GM23248 (cell line): ENCODE results near the gene TNRC6B. TPM values are rescaled to one million over a fixed set of nuclear protein-coding genes. Genes with fewer than 3 reads are reported as not detected.

Experiments used
- DNase-seq: peaks from one replicate; pipeline ENCODE4 v3.0.0-alpha.2; 2015
- H2AFZ ChIP-seq: fragments of 200-600 bp; sonication (generic); 2 replicates; pipeline ENCODE4 v1.6.1; 2016; ENCODE audit warnings: antibody characterized with exemption
- H3F3A ChIP-seq: fragments of 200-600 bp; sonication (generic); 2 replicates; pipeline ENCODE4 v1.6.1; 2016; ENCODE audit warnings: mild to moderate bottlenecking, antibody characterized with exemption, mixed run types; ENCODE audit not compliant: insufficient read depth
- H3K27ac ChIP-seq: fragments of 200-600 bp; sonication (generic); 2 replicates; pipeline ENCODE4 v1.5.1; 2016; ENCODE audit warnings: mild to moderate bottlenecking
- H3K27me3 ChIP-seq: fragments of 200-600 bp; sonication (generic); replicated peaks from 2 replicates; pipeline ENCODE4 v1.6.1; 2016; ENCODE audit warnings: mild to moderate bottlenecking; ENCODE audit not compliant: insufficient read depth
- H3K36me3 ChIP-seq: fragments of 200-600 bp; sonication (generic); 2 replicates; pipeline ENCODE4 v1.6.1; 2016; ENCODE audit warnings: low read depth, mild to moderate bottlenecking
- H3K4me1 ChIP-seq: fragments of 200-600 bp; sonication (generic); 2 replicates; pipeline ENCODE4 v1.6.1; 2016; ENCODE audit warnings: mild to moderate bottlenecking; ENCODE audit not compliant: insufficient read depth
- H3K4me2 ChIP-seq: fragments of 200-600 bp; sonication (generic); one replicate; pipeline ENCODE4 v1.6.1; 2016; ENCODE audit warnings: mild to moderate bottlenecking; ENCODE audit not compliant: unreplicated experiment
- H3K4me3 ChIP-seq: fragments of 200-600 bp; sonication (generic); 2 replicates; pipeline ENCODE4 v1.5.1; 2016; ENCODE audit warnings: mild to moderate bottlenecking
- H3K79me2 ChIP-seq: fragments of 200-600 bp; sonication (generic); 2 replicates; pipeline ENCODE4 v1.6.1; 2016; ENCODE audit warnings: mild to moderate bottlenecking; ENCODE audit not compliant: insufficient read depth
- H3K9ac ChIP-seq: fragments of 200-600 bp; sonication (generic); 2 replicates; pipeline ENCODE4 v1.6.1; 2016; ENCODE audit warnings: mild to moderate bottlenecking
- H3K9me2 ChIP-seq: fragments of 200-600 bp; sonication (generic); 2 replicates; pipeline ENCODE4 v1.6.1; 2016; ENCODE audit warnings: mixed run types, mild to moderate bottlenecking, moderate library complexity; ENCODE audit not compliant: insufficient read depth
- H3K9me3 ChIP-seq: fragments of 200-600 bp; sonication (generic); one replicate; pipeline ENCODE4 v1.6.1; 2017; ENCODE audit warnings: low read depth
- H4K20me1 ChIP-seq: fragments of 200-600 bp; sonication (generic); 2 replicates; pipeline ENCODE4 v1.6.0; 2016; ENCODE audit not compliant: insufficient read depth
- EZH2 ChIP-seq: fragments of 200-600 bp; sonication (generic); IDR thresholded peaks from 2 replicates; pipeline ENCODE4 v1.6.1; 2018; ENCODE audit warnings: antibody characterized with exemption, mild to moderate bottlenecking; ENCODE audit not compliant: insufficient read depth, poor library complexity, severe bottlenecking
- EZH2phosphoT487 ChIP-seq: fragments of 200-600 bp; sonication (generic); IDR thresholded peaks from 2 replicates; pipeline ENCODE4 v1.6.1; 2018; ENCODE audit warnings: antibody characterized with exemption, moderate library complexity, mild to moderate bottlenecking, low read depth; ENCODE audit not compliant: insufficient read depth
- whole genome bisulfite sequencing, 2 experiments: methylation state at CpG; one replicate each; pipeline ENCODE4 v1.1.6; 2015 to 2017; ENCODE audit warnings: low lambda C conversion rate in 2 of 2, low coverage in 1 of 2; ENCODE audit errors: missing lambda C conversion rate in 2 of 2; 5-methylcytosine and 5-hydroxymethylcytosine counted together
- in situ Hi-C: fragments of 300-500 bp; cut with MboI; formaldehyde crosslinking; loops from 2 replicates; pipeline ENCODE4 v1.15.0; 2020
- polyA plus RNA-seq: library from polyadenylated mRNA; unstranded; fragments of >200 nt; fragmentation: Nextera tagmentation; extraction: Ambion mirVana; gene quantifications from 2 replicates; pipeline ENCODE4 v1.2.1, GENCODE V29; 2016
- total RNA-seq: library from RNA; depleted of rRNA; stranded (reverse); fragments of >200 nt; shearing (Covaris generic); gene quantifications from 2 replicates; pipeline ENCODE4 v1.2.3, GENCODE V29; 2014

The TNRC6B gene
- total and polyA plus RNA-seq, 2 experiments from 2014 or later: 14.1 to 21.1 TPM

DNA sequence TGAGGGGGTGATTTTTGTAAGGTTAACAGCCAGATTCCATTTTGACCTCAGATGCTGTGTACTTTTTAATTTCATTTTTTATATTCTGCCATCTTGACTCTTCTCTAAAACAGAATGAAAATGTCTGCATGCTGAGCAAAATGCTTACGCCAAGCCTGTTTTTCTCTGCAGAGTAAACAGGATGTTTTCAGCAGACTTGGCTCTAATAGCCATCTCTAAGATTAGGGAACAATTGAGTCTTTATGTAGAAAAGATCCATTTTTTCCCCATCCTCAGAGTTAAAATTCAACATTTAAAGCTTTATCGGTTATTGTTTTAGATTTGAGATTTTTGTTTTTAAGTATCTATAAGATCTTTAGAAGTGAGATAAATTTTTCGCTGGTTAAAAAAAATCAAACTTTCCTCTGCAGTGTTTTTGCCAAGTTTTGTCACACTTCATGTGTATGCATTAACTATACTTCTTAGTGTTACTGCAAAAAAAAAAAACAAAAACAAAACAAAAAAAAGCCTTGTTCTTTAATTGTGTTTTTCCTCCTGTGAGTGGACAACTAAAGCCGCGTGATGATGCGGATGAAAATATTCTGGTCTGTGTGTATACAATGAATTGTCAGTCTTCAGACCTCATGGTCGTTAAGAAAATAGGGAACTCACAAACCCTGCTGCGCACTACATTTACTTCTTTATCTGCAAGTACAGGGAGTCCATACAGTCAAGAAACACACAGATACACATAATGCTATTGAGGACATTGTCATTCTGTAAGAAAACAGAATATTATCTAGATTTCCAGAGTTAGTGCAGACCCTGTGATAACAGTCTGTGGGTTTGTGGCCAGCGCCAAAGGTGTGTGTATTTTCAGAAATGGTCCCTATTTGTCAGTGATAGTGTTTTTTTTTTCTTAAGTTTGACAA is 151.1 kb downstream of the TNRC6B start:
- Histone ChIP-seq H4K20me1 (no peaks in the 10 kb centered on the region), H3K9me2 (no peaks in the 10 kb centered on the region), H3K36me3 (peaks cover 9% of the 10 kb centered on the region; the same call in 1 of the 2 replicates), H3K4me3 (no peak overlapping the region), H3K79me2 (no peaks in the 10 kb centered on the region), H3K27me3 (no peaks in the 10 kb centered on the region), H3F3A (no peaks in the 10 kb centered on the region), H3K4me1 (no peaks in the 10 kb centered on the region), H3K27ac (no peak overlapping the region), H2AFZ (no peak overlapping the region), H3K9me3 (no peaks in the 10 kb centered on the region), H3K9ac (no peak overlapping the region), H3K4me2 (no peak overlapping the region)
- TF ChIP-seq EZH2: no peak
- TF ChIP-seq EZH2phosphoT487: no peak
- 93 to 95% methylated on average over 9 of the region's 9 CpGs for WGBS, 2 experiments
- DNase-seq: no peak
- in situ Hi-C loops: loop anchor here (25.0 kb wide), 1 partner anchor 766 kb away; the partner anchor contains the start of gene CACNA1I

DNA sequence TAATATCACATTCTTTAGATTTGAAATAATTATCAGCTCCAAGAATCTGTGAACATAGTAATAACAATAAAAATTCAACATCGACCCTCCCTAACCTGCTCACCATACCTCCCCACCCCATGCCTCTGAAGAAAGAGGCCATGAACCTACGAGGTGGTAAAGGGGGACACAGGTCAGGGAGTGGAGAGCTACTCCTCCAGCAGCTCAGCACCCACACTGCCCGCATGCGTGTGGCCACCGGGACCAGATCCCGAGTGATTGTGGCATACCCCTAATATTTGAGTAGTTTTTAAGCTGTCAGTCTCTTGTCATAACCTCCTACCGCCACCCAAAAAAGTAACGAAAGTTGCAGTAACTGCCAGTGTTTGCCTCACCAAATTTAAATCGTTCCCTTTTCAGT is 151.7 kb downstream of the TNRC6B start:
- H3K4me2 ChIP-seq: no peak overlapping the region
- no peak overlapping the region for H3K27ac ChIP-seq
- H3K4me3 ChIP-seq: no peak overlapping the region
- no peaks in the 10 kb centered on the region for H4K20me1 ChIP-seq
- H3K9me2 ChIP-seq: no peaks in the 10 kb centered on the region
- TF ChIP-seq EZH2phosphoT487 (no peak), EZH2 (no peak)
- H2AFZ ChIP-seq: no peak overlapping the region
- H3K36me3 ChIP-seq: peaks cover 9% of the 10 kb centered on the region; the same call in 1 of the 2 replicates
- no peak for DNase-seq
- no peaks in the 10 kb centered on the region for H3K79me2 ChIP-seq
- no peaks in the 10 kb centered on the region for H3K27me3 ChIP-seq
- WGBS, 2 experiments: 95 to 97% methylated on average over 9 of the region's 9 CpGs
- H3F3A ChIP-seq: no peaks in the 10 kb centered on the region
- H3K4me1 ChIP-seq: no peaks in the 10 kb centered on the region
- no peak overlapping the region for H3K9ac ChIP-seq
- in situ Hi-C loops: loop anchor here (25.0 kb wide), 1 partner anchor 767 kb away; the partner anchor contains the start of gene CACNA1I
- no peaks in the 10 kb centered on the region for H3K9me3 ChIP-seq

DNA sequence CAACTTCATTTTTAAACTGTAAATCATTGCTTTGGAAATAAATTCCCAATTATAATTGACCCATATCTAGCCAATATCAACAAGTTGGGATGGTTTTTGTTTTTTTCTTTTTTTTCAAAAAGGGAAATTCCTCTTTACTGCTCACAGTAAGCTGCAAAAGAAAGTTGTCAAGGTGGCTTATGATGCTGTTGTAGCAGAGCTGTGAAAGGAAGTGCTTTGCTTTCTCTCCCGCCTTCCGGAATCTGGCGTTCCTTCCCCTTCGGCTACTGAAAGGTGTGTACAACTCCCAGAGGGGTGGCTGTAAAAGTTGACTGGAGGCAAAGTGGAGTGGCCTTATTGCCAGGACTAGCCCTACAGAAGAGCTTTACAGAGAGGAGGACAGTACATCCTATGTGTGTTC is 152.4 kb downstream of the TNRC6B start:
- Histone ChIP-seq H3K9me2 (no peaks in the 10 kb centered on the region), H3K79me2 (no peaks in the 10 kb centered on the region), H3K9ac (no peak overlapping the region), H3K9me3 (no peaks in the 10 kb centered on the region), H2AFZ (no peak overlapping the region), H3F3A (no peaks in the 10 kb centered on the region), H3K4me1 (no peaks in the 10 kb centered on the region), H3K27ac (no peak overlapping the region), H3K4me2 (no peak overlapping the region), H3K27me3 (no peaks in the 10 kb centered on the region), H3K36me3 (peaks cover 9% of the 10 kb centered on the region; the same call in 1 of the 2 replicates), H4K20me1 (no peaks in the 10 kb centered on the region), H3K4me3 (no peak overlapping the region)
- in situ Hi-C loops: loop anchor here (25.0 kb wide), 1 partner anchor 768 kb away; the partner anchor contains the start of gene CACNA1I
- DNase-seq: no peak
- WGBS, 2 experiments: 95 to 97% methylated on average over 4 of the region's 4 CpGs
- TF ChIP-seq EZH2phosphoT487: no peak

DNA sequence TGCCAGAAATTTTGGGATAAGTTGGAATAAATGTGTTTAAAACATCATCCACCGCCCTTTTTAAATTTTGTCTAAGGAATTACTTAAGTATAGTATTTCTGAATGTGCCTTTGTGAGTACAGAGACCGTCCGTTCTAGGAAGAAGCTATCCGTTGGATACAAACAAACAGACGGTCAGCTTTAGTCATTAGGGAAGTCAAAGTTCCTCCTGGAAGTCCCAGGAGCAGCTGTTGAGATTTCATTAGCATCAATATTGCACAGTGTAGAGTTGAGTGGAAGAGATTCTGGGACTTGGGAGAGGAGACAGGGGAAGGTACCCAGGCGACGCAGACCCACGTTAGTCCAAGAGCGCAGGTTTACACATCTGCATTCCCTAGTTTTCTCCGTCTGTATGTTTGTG is 152.9 kb downstream of the TNRC6B start:
- no peak for DNase-seq
- no peak overlapping the region for H2AFZ ChIP-seq
- 90% methylated on average over 10 of the region's 10 CpGs for WGBS, 2 experiments
- TF ChIP-seq EZH2phosphoT487: no peak
- no peak for TF ChIP-seq EZH2
- H3K36me3 ChIP-seq: peaks cover 9% of the 10 kb centered on the region; the same call in 1 of the 2 replicates
- no peaks in the 10 kb centered on the region for H3K27me3 ChIP-seq
- no peaks in the 10 kb centered on the region for H3F3A ChIP-seq
- no peak overlapping the region for H3K4me3 ChIP-seq
- H3K4me1 ChIP-seq: no peaks in the 10 kb centered on the region
- H3K9me2 ChIP-seq: no peaks in the 10 kb centered on the region
- H3K4me2 ChIP-seq: no peak overlapping the region
- H3K9me3 ChIP-seq: no peaks in the 10 kb centered on the region
- H3K79me2 ChIP-seq: no peaks in the 10 kb centered on the region
- H3K27ac ChIP-seq: no peak overlapping the region
- in situ Hi-C loops: loop anchor here (25.0 kb wide), 1 partner anchor 768 kb away; the partner anchor contains the start of gene CACNA1I
- no peak overlapping the region for H3K9ac ChIP-seq
- H4K20me1 ChIP-seq: no peaks in the 10 kb centered on the region
